Measurements from ENCODE around the gene CELF6.

Gene CELF6

GRCh38 chr15:72353266-72353665, 33.3 kb upstream of the CELF6 start:
- H3K36me3 ChIP-seq (ENCODE audit: insufficient read depth) = 0 out of 2 replicates have a peak, but pooled peaks cover 3% of the 10 kb centered on the region

GRCh38 chr15:72345806-72346205, 25.8 kb upstream of the CELF6 start:
- no peaks in the 10 kb centered on the region for H3K79me2 ChIP-seq (ENCODE audit: insufficient read depth, low read depth)
- no peaks in the 10 kb centered on the region for H3K4me1 ChIP-seq (ENCODE audit: low read depth, poor library complexity, severe bottlenecking)
- no peaks in the 10 kb centered on the region for H3K27me3 ChIP-seq (ENCODE audit: insufficient read depth, low read depth)
- H3K27ac ChIP-seq = no peak overlapping the region
- TF ChIP-seq CTCF (conservative IDR thresholded peaks at IDR 0.05; ENCODE audit: low read depth, low read length) = no peak
- H4K20me1 ChIP-seq (ENCODE audit: insufficient read depth) = no peaks in the 10 kb centered on the region
- H3K9ac ChIP-seq = no peak overlapping the region
- H3K36me3 ChIP-seq (ENCODE audit: insufficient read depth) = no peaks in the 10 kb centered on the region
- no peak overlapping the region for H2AFZ ChIP-seq (ENCODE audit: low read depth)
- no peak overlapping the region for H3K4me3 ChIP-seq (IDR thresholded peaks at IDR 0.05; ENCODE audit: insufficient read depth, low read depth, low read length)
- H3K4me2 ChIP-seq = no peak overlapping the region

More at GRCh38 chr15:72353266-72353665, 33.3 kb upstream of the CELF6 start:
- H3K4me3 ChIP-seq (IDR thresholded peaks at IDR 0.05; ENCODE audit: insufficient read depth, low read depth, low read length) = no peak overlapping the region
- H3K9ac ChIP-seq = no peak overlapping the region
- H4K20me1 ChIP-seq (ENCODE audit: insufficient read depth) = no peaks in the 10 kb centered on the region
- H3K27ac ChIP-seq = no peak overlapping the region
- TF ChIP-seq CTCF (conservative IDR thresholded peaks at IDR 0.05; ENCODE audit: low read depth, low read length) = no peak
- no peak overlapping the region for H3K4me2 ChIP-seq
- no peak overlapping the region for H2AFZ ChIP-seq (ENCODE audit: low read depth)
- no peaks in the 10 kb centered on the region for H3K79me2 ChIP-seq (ENCODE audit: insufficient read depth, low read depth)
- H3K27me3 ChIP-seq (ENCODE audit: insufficient read depth, low read depth) = no peaks in the 10 kb centered on the region
- no peaks in the 10 kb centered on the region for H3K4me1 ChIP-seq (ENCODE audit: low read depth, poor library complexity, severe bottlenecking)

GRCh38 chr15:72345280-72345679, 25.3 kb upstream of the CELF6 start:
- no peaks in the 10 kb centered on the region for H3K36me3 ChIP-seq (ENCODE audit: insufficient read depth)
- H2AFZ ChIP-seq (ENCODE audit: low read depth) = no peak overlapping the region
- no peak for TF ChIP-seq CTCF (conservative IDR thresholded peaks at IDR 0.05; ENCODE audit: low read depth, low read length)

GRCh38 chr15:72344602-72345001, 24.6 kb upstream of the CELF6 start:
- H3K79me2 ChIP-seq (ENCODE audit: insufficient read depth, low read depth) = no peaks in the 10 kb centered on the region
- no peak overlapping the region for H2AFZ ChIP-seq (ENCODE audit: low read depth)
- no peaks in the 10 kb centered on the region for H4K20me1 ChIP-seq (ENCODE audit: insufficient read depth)
- no peak overlapping the region for H3K9ac ChIP-seq
- H3K27ac ChIP-seq = no peak overlapping the region
- no peak overlapping the region for H3K4me3 ChIP-seq (IDR thresholded peaks at IDR 0.05; ENCODE audit: insufficient read depth, low read depth, low read length)
- H3K4me1 ChIP-seq (ENCODE audit: low read depth, poor library complexity, severe bottlenecking) = no peaks in the 10 kb centered on the region
- no peaks in the 10 kb centered on the region for H3K36me3 ChIP-seq (ENCODE audit: insufficient read depth)
- TF ChIP-seq CTCF (conservative IDR thresholded peaks at IDR 0.05; ENCODE audit: low read depth, low read length) = no peak
- H3K4me2 ChIP-seq = no peak overlapping the region
- no peaks in the 10 kb centered on the region for H3K27me3 ChIP-seq (ENCODE audit: insufficient read depth, low read depth)

More at GRCh38 chr15:72345280-72345679, 25.3 kb upstream of the CELF6 start:
- Histone ChIP-seq H4K20me1 (ENCODE audit: insufficient read depth) (no peaks in the 10 kb centered on the region), H3K27ac (no peak overlapping the region), H3K27me3 (ENCODE audit: insufficient read depth, low read depth) (no peaks in the 10 kb centered on the region), H3K79me2 (ENCODE audit: insufficient read depth, low read depth) (no peaks in the 10 kb centered on the region), H3K4me2 (no peak overlapping the region), H3K9ac (no peak overlapping the region), H3K4me1 (ENCODE audit: low read depth, poor library complexity, severe bottlenecking) (no peaks in the 10 kb centered on the region), H3K4me3 (IDR thresholded peaks at IDR 0.05; ENCODE audit: insufficient read depth, low read depth, low read length) (no peak overlapping the region)
